Renal cortex interstitium (tissue), 11 donors: ENCODE data around the gene CDS2. TPM values are rescaled to one million over a fixed set of nuclear protein-coding genes. Genes with fewer than 3 reads are reported as not detected.

Source experiments
- DNase-seq, 11 donors: peaks; one replicate each; pipeline ENCODE4 v3.0.0-alpha.2; 2013; ENCODE audit warnings: low read depth in 9 of 11, low spot score in 4 of 11; ENCODE audit errors: extremely low read depth in 1 of 11
- polyA plus RNA-seq, 3 donors: library from polyadenylated mRNA; unstranded; fragments of 120-200 nt; gene quantifications; one replicate each; pipeline ENCODE4 v1.2.1, GENCODE V29; 2013; ENCODE audit not compliant: insufficient read length in 3 of 3

Gene CDS2
- polyA plus RNA-seq, 3 donors, result 32.4 to 41.1 (median 39.7) TPM

DNA sequence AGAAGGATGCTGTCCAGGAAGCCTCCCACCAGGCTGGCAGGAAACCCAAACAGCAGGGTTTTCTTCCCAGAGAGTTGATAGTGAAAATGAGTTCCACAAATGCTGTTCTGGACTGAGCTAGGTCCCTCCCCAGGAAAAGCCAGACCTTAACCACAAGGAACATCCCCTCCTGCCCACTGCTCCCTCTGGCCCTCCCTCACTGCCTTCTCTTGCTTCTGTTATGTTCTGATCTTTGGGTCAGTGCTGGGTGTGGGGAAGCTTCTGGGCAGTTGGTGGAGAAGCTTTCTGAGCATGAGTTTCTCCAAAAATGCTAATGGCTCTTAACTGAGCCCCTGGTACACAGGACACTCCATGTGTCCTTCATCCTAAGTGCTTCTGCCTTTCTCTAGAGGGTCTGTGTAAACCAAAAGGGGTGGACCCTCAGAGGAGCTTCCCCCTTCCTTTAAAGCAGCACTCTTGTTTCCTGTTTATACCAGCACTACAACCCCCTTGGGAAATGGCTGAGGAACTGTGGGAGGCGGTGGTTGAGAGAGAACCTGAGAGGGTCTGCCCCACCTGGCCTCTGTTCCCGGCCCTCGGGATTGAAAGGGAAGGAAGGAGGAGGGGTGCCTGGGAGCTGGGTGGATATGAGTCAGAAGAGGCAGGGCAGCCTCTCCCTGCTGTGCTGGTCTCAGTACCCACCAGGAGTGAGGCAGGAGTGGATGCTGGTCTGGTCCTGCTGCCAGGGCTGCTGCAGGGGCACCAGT is 42.0 kb downstream of the CDS2 start:
- DNase-seq, result no peak

- DNase-seq, result no peak
These were observed 43.5 kb downstream of the CDS2 start for GRCh38 chr20:5170341-5170740.

- no peak for DNase-seq
These were observed 44.4 kb downstream of the CDS2 start for GRCh38 chr20:5171064-5171789.

GRCh38 chr20:5171790-5172164 is 45.0 kb downstream of the CDS2 start:
- DNase-seq, result no peak

DNA sequence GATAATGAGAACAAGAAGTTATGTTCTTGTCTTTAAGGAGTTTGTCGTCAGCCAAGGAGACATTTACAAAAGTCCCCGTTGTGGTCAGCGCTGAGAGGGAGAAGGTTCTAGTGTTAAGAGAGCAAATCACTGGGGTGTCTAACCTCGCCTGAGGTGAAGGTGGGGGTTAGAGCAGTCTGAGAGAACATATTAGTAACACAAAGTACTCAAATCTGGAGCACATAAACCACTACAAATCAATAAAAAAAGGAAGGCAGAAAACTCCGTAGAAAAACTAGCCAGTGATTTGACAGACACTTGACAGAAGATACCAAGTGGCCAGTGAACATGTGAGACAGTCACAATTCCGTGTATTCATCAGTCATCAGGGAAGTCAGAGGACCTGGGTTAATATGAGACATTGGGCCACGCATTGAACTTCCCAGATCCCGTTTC is 45.4 kb downstream of the CDS2 start:
- DNase-seq, result no peak

DNA sequence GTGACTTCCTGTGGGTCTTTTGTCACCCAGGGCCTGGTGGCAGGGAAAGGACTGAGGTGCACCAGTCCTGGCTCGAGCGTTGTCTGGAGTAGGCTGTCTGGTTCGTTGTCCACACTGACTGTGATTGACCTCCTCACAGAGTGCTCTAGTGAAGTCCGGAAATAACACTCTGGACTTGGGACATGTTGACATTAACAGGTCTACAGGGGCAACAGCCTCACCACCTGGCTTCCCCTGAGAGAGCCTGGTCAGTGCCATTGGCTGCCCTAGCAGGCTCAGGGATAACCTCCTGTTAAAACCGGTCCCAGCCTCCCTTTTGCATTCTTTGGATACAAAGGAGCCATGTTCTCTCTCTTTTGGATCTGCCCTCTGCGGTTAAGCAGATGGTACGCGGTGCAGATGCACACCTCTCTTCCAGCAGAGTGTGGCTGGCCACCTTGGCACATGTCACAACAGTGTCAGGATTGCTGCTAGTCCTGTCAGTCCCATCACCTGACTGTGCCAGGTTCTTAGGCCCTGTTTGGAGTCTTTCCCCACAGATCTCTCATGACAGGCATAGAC is 46.2 kb downstream of the CDS2 start:
- no peak for DNase-seq

DNA sequence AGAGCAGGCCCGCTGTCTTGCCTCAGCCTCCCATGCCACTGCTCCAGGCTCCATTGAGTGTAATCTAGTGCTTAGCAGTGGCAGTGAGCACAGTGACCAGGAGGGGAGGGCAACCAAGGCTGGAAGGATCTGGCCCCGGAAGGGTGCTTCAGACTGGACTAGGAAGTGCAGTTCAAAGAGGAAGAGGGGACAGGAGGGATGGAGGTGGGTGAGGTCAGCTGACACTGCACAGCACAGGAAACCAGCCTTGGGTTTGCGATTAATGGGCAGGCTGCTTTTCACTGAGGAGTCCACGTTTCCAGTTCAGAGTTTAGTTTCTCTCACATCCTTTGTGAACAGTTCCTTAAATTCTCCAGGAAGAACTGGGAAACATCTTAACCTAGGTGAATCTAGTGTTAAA is 46.9 kb downstream of the CDS2 start:
- no peak for DNase-seq

DNA sequence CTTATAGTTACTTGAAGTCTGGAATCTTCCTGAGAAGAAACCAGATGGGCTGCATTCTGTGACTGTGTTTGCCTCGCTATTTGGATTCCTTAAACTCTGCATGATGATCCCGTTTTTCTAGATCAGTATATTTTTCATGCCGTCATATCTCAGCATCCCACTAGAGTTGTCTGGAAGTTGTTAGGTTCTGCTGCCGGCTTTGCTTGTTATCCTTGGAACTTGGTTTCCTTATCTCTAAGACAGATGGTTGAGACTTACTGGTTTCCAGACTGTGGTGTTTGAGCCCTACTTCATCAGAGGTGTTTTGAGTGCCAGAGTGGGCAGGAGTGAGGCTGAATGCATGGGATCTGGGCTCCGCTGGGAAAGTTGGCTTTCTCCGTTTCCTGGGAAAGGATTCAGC is 50.3 kb downstream of the CDS2 start:
- DNase-seq, result no peak

DNA sequence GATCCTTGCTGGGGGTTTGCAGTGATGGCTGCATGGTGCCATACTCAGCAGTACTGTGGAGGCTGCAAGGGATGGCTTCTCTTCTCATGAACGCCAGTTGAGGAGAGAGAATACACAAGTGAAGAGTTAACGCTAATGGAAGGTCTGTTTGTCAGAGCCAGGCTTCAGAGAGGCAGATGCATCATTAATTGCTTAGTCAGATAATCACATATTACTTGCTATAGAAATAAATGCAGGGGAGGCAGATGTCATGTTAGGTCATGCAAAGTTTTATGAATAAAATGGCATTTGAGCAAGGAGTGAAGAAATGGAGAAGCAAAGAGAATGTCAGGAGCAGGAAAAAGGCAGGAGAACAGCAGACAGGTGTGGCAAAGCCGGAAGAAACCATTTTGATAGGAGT is 51.2 kb downstream of the CDS2 start:
- DNase-seq, result no peak

DNA sequence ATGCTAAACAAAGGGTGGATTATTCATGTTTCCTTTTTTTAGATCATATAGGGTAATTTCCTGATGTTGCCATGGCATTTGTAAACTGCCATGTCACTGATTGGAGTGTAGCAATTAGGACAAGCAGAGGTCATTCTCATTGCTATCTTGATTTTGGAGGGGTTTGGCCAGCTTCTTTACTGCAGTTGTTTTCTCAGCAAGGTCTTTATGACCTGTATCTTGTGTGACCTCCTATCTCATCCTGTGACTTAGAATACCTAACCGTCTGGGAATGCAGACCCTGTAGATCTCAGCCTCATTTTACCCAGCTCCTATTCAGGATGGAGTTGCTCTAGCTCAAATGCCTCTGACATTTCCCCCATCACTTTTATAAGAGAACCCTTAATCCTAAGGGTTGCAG is 53.6 kb downstream of the CDS2 start:
- no peak for DNase-seq

DNA sequence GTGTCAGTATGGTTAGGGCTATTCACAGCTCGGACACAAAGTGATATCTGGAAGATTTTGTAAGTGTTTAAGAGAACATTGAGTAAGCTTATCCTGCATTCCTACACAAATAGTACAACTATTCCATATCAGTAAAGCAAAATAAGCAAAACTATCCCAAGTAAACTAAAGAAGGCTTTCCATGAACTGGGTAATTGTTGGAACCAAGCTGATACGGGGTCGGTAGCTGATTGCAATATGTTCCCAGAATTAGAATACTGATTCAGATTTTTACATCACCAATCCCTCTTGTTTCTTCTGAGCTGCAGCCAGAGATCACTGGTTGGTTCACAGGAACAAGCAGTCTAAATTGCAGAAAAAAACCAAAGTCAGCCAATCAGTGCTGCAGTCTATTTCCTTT is 54.1 kb downstream of the CDS2 start:
- DNase-seq, result no peak

- DNase-seq, result no peak
These were observed 54.7 kb downstream of the CDS2 start for GRCh38 chr20:5181492-5181891.

DNA sequence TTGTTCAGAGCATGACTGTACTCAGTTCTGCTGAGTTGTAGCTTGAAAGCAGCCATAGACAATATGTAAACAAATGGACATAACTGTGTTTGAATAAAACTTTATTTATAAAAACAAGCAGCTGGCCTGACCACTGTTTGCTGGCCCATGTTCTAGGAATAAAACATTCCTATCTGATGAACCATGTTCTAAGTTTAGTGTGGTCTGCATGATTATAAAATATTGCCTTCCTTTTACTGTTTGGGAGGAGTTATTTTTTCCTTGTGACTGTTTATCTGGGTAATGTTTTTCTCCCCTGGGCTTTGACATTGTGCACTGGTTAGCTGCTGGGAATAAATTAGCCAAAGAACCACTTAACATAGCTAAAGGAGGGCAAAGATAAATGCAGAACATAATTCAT is 55.1 kb downstream of the CDS2 start:
- no peak for DNase-seq

DNA sequence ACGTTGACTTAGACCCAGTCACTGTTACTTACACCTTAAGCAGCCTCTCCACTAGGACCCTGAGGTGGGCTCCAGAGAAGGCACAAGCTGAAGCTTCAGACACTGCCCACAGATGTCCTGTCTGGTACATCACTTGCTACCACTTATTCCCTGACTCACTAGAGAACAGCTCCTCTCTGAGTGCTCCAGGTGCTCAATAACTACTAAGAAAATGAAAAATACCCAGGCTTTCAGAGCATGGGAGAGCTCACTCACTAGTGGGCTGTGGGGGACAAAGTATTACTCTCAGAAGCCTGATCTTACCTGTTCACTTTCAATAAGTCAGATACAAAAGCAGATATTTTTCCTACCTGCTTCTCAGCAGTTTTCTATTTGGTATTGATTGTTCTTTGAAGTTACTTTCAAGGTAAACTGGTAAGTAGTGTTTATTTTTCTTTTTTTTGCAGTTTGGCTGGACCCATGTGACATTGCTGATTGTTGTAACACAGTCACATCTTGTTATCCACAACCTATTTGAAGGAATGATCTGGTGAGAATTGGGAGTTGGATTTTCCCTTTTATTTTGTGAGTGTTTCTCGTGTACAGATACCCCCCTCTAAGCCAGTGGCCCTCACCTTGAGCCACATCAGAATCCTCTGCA is 55.9 kb downstream of the CDS2 start:
- DNase-seq, result no peak

- DNase-seq, result no peak
These were observed 57.1 kb downstream of the CDS2 start for GRCh38 chr20:5183731-5184474.

- no peak for DNase-seq
These were observed 57.9 kb downstream of the CDS2 start for GRCh38 chr20:5184684-5185083.

GRCh38 chr20:5187122-5187521 is 60.3 kb downstream of the CDS2 start:
- DNase-seq, result no peak

DNA sequence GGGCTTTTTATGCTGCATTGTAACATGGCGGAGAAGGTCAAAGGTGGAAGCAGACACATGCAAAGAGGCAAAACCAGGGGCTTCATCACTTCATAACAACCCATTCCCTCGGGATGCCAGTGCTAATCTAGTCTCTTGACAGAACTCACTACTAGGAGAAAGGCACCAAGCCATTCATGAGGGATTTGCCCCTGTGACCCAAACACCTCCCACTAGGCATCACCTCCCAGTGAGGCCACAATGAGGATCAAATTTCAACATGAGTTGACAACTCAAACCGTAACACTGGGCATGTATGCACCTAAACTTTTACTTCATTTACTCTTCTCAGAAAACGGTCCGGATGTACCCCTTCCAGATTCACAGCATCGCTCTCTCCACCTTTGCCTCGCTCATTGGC is 61.9 kb downstream of the CDS2 start:
- no peak for DNase-seq

GRCh38 chr20:5189917-5190316 is 63.1 kb downstream of the CDS2 start:
- no peak for DNase-seq
